H1 (cell line): ENCODE data around the gene ZNF768.

Source experiments
- CREB1 ChIP-seq: IDR thresholded peaks from 2 replicates; pipeline ENCODE4 v1.6.1; 2012; ENCODE audit warnings: inconsistent platforms
- EP300 ChIP-seq, 2 experiments: IDR thresholded peaks; 1 replicate in 1 of 2; 2 replicates in 1 of 2; pipeline ENCODE4 v1.6.1; 2011 to 2012; ENCODE audit warnings: low read depth in 2 of 2, low read length in 2 of 2, mild to moderate bottlenecking in 2 of 2, borderline replicate concordance in 1 of 2, inconsistent platforms in 1 of 2, moderate library complexity in 1 of 2
- EZH2 ChIP-seq: fragments of 200-600 bp; sonication (generic); IDR thresholded peaks from 2 replicates; pipeline ENCODE4 v1.7.1; 2012; ENCODE audit warnings: low read depth, mild to moderate bottlenecking, moderate library complexity, low read length, inconsistent platforms; ENCODE audit not compliant: severe bottlenecking
- POLR2A ChIP-seq, 2 experiments: IDR thresholded peaks; 1 replicate in 1 of 2; 2 replicates in 1 of 2; pipeline ENCODE4 v1.6.1; 2011; ENCODE audit warnings: low read depth in 2 of 2, low read length in 2 of 2, mild to moderate bottlenecking in 2 of 2; ENCODE audit errors: control extremely low read depth in 1 of 2
- TAF1 ChIP-seq: IDR thresholded peaks from 2 replicates; pipeline ENCODE4 v1.6.1; 2011; ENCODE audit warnings: mild to moderate bottlenecking, low read depth, low read length
- USF2 ChIP-seq: IDR thresholded peaks from 2 replicates; pipeline ENCODE4 v1.6.1; 2011; ENCODE audit warnings: low read length, improper control_type of control experiment
- TF ChIP-seq, protein P1 (sequence below), 3 experiments: IDR thresholded peaks; 1 replicate in 2 of 3; 2 replicates in 1 of 3; pipeline versions ENCODE4 v1.5.1 to v1.6.1; 2011; ENCODE audit warnings: low read length in 3 of 3, mild to moderate bottlenecking in 3 of 3, inconsistent platforms in 2 of 3, low read depth in 1 of 3, moderate library complexity in 1 of 3; ENCODE audit not compliant: insufficient read depth in 1 of 3; ENCODE audit errors: control extremely low read depth in 1 of 3

DNA sequence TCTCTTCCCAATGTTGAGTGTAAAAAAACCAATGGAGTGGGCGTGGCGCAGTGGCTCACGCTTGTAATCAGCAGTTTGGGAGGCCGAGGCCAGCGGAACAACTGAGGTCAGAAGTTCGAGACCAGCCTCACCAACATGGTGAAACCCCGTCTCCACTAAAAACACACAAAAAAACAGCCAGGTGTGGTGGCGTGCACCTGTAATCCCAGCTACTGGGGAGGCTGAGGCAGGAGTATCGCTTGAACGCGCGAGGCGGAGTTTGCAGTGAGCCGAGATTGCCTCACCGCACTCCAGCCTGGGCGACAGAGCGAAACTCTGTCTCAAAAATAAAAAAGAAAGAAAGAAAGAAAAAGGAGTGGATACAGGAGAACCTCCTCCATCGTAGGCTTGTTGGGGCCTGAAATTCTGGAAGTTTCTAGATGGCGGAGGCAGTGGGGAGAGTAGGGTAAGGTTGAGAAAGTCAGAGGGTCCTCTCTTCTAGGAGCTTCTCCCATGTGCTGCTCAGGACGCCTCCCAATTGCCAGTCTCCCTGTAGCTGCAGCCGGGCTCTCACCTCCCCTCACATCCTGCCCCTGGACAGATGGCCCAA lies 32.5 kb upstream of the ZNF768 start:
- TF ChIP-seq EP300 (IDR thresholded peaks at IDR 0.05; ENCODE audit: borderline replicate concordance in 1 of 2, low read depth in 2 of 2, low read length in 2 of 2) (no peak), TAF1 (no peak), EZH2 (no peak), POLR2A (IDR thresholded peaks at IDR 0.05; ENCODE audit: control extremely low read depth in 1 of 2, low read depth in 2 of 2, low read length in 2 of 2) (no peak), USF2 (no peak), CREB1 (no peak)
- TF ChIP-seq, protein P1, sequence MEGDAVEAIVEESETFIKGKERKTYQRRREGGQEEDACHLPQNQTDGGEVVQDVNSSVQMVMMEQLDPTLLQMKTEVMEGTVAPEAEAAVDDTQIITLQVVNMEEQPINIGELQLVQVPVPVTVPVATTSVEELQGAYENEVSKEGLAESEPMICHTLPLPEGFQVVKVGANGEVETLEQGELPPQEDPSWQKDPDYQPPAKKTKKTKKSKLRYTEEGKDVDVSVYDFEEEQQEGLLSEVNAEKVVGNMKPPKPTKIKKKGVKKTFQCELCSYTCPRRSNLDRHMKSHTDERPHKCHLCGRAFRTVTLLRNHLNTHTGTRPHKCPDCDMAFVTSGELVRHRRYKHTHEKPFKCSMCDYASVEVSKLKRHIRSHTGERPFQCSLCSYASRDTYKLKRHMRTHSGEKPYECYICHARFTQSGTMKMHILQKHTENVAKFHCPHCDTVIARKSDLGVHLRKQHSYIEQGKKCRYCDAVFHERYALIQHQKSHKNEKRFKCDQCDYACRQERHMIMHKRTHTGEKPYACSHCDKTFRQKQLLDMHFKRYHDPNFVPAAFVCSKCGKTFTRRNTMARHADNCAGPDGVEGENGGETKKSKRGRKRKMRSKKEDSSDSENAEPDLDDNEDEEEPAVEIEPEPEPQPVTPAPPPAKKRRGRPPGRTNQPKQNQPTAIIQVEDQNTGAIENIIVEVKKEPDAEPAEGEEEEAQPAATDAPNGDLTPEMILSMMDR (IDR thresholded peaks at IDR 0.05; ENCODE audit: control extremely low read depth in 1 of 3, insufficient read depth in 1 of 3, low read depth in 1 of 3, low read length in 3 of 3) = no peak
